ENCODE results near the gene WIPF3.

Gene WIPF3
- 0.35 to 11.1 (median 1.5) reads per million in 17 experiments for total RNA-seq

GRCh38 chr7:29806208-29806994 is at the start of gene WIPF3:
WIPF3 (plus strand) TSS chr7:29806508; CDS start chr7:29834725, 28,217 bp downstream.
- DNase-seq = peak in 2 of 4 experiments; percentile 22 to 34

- DNase-seq = no peak
Observed at GRCh38 chr7:29763266-29763665, 43.0 kb upstream of the WIPF3 start.

GRCh38 chr7:29764227-29764626 is 42.1 kb upstream of the WIPF3 start:
- DNase-seq = peak in 2 of 4 experiments; percentile 2 to 10

GRCh38 chr7:29765490-29765889 is 40.8 kb upstream of the WIPF3 start:
- no peak for DNase-seq

GRCh38 chr7:29770371-29770770 is 35.9 kb upstream of the WIPF3 start:
- DNase-seq = no peak

- DNase-seq = no peak
Observed at GRCh38 chr7:29771081-29771816, 35.1 kb upstream of the WIPF3 start.

GRCh38 chr7:29779017-29779416 is 27.3 kb upstream of the WIPF3 start:
- DNase-seq = no peak

- DNase-seq = no peak
Observed at GRCh38 chr7:29780346-29780745, 26.0 kb upstream of the WIPF3 start.

GRCh38 chr7:29783671-29784070 is 22.6 kb upstream of the WIPF3 start:
- no peak for DNase-seq

GRCh38 chr7:29793507-29793906 is 12.8 kb upstream of the WIPF3 start:
- no peak for DNase-seq

- DNase-seq = no peak
Observed at GRCh38 chr7:29794959-29795629, 11.2 kb upstream of the WIPF3 start.

- DNase-seq = no peak
Observed at GRCh38 chr7:29795696-29796580, 10.4 kb upstream of the WIPF3 start.

- no peak for DNase-seq
Observed at GRCh38 chr7:29797112-29797944, 9.0 kb upstream of the WIPF3 start.

GRCh38 chr7:29798422-29798821 is 7.9 kb upstream of the WIPF3 start:
- DNase-seq = no peak

GRCh38 chr7:29801929-29802328 is 4.4 kb upstream of the WIPF3 start:
- no peak for DNase-seq

GRCh38 chr7:29805031-29805430 is 1.3 kb upstream of the WIPF3 start:
- DNase-seq = no peak

GRCh38 chr7:29805886-29806207 is 461 bp upstream of the WIPF3 start:
- DNase-seq = no peak

GRCh38 chr7:29806995-29807841 is 910 bp downstream of the WIPF3 start:
- peak; percentile 14 to 47 (median 18) for DNase-seq

GRCh38 chr7:29808075-29808801 is 1.9 kb downstream of the WIPF3 start:
- no peak for DNase-seq

Data from suppressor macrophage (primary cell).